ENCODE data around the gene PROX2.

DNA sequence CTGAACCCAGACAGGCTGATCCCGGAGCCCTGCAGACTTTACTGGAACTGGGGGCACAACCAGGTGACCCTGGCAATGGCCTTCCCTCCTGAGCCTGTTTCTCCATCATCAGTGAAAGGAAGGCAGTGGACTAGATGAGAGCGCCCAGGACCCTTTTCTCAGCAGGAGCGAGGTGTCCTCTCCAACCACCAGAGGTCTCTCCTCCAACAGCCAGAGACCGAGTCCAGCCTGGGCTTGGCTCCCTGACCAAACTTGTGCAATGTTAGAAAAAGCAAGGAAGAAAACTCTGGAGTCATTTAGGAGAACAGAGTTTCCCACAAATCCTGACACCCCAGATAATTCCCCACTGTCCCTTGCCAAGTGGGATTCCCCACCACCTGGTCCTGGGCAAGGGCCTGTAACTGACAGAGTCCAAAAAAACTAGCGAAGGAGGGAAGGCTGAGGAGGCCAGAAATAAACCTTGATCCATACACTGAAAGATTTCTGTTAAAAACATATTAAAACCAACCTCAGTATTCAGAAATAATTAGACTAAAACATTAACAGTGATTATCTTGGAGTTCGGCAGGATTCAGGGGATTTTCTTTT lies 38.1 kb upstream of the PROX2 start:
- TF ChIP-seq, protein P1, sequence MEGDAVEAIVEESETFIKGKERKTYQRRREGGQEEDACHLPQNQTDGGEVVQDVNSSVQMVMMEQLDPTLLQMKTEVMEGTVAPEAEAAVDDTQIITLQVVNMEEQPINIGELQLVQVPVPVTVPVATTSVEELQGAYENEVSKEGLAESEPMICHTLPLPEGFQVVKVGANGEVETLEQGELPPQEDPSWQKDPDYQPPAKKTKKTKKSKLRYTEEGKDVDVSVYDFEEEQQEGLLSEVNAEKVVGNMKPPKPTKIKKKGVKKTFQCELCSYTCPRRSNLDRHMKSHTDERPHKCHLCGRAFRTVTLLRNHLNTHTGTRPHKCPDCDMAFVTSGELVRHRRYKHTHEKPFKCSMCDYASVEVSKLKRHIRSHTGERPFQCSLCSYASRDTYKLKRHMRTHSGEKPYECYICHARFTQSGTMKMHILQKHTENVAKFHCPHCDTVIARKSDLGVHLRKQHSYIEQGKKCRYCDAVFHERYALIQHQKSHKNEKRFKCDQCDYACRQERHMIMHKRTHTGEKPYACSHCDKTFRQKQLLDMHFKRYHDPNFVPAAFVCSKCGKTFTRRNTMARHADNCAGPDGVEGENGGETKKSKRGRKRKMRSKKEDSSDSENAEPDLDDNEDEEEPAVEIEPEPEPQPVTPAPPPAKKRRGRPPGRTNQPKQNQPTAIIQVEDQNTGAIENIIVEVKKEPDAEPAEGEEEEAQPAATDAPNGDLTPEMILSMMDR (conservative IDR thresholded peaks at IDR 0.05; ENCODE audit: low read length): peak; percentile 86
- TF ChIP-seq EZH2phosphoT487 (IDR thresholded peaks at IDR 0.05; ENCODE audit: borderline replicate concordance, low read depth, low read length): no peak

All from OCI-LY7 (cell line).